Keratinocyte (primary cell): ENCODE measurements around the gene OSBPL10. TPM values are rescaled to one million over a fixed set of nuclear protein-coding genes. Genes with fewer than 3 reads are reported as not detected.

Experiments
- DNase-seq: peaks from one replicate; pipeline ENCODE4 v3.0.0-alpha.2; 2011; ENCODE audit warnings: low read depth, missing footprints, low spot score
- FAIRE-seq: peaks from 2 replicates; lab custom pipeline; 2011; peaks lifted over from hg19 to GRCh38; lab: Jason Lieb, UNC
- H2AFZ ChIP-seq: 2 replicates; pipeline ENCODE4 v1.6.0; 2012; ENCODE audit warnings: low read length, control low read depth, inconsistent platforms; ENCODE audit not compliant: control insufficient read depth
- H3K27ac ChIP-seq: 2 replicates; pipeline ENCODE4 v1.5.1; 2011; ENCODE audit warnings: low read length; ENCODE audit not compliant: control insufficient read depth, insufficient read depth
- H3K27me3 ChIP-seq: 3 replicates; pipeline ENCODE4 v1.6.0; 2011; ENCODE audit warnings: low read length; ENCODE audit not compliant: control insufficient read depth, insufficient read depth; ENCODE audit errors: extremely low read depth
- H3K36me3 ChIP-seq, 2 experiments: 2 replicates in 1 of 2; 3 replicates in 1 of 2; pipeline ENCODE4 v1.5.1; 2011; ENCODE audit warnings: low read length in 2 of 2, mild to moderate bottlenecking in 1 of 2; ENCODE audit not compliant: control insufficient read depth in 2 of 2, insufficient read depth in 2 of 2; ENCODE audit errors: extremely low read depth in 1 of 2
- H3K4me1 ChIP-seq: 3 replicates; pipeline ENCODE4 v1.5.1; 2011; ENCODE audit warnings: low read length; ENCODE audit not compliant: control insufficient read depth, insufficient read depth; ENCODE audit errors: extremely low read depth
- H3K4me2 ChIP-seq: 3 replicates; pipeline ENCODE4 v1.6.0; 2011; ENCODE audit warnings: low read depth, low read length; ENCODE audit not compliant: control insufficient read depth, insufficient read depth; ENCODE audit errors: extremely low read depth
- H3K4me3 ChIP-seq, 3 experiments: fragments of 200-600 bp in 1 of 3; sonication (generic) in 1 of 3; 2 replicates in 2 of 3; 3 replicates in 1 of 3; pipeline ENCODE4 v1.5.1; 2011 to 2016; ENCODE audit warnings: low read length in 3 of 3, mild to moderate bottlenecking in 3 of 3, control low read depth in 2 of 3, inconsistent platforms in 1 of 3, low read depth in 1 of 3, mixed read lengths in 1 of 3, mixed run types in 1 of 3, moderate library complexity in 1 of 3; ENCODE audit not compliant: control insufficient read depth in 2 of 3, insufficient read depth in 2 of 3; ENCODE audit errors: extremely low read depth in 1 of 3
- H3K79me2 ChIP-seq: 2 replicates; pipeline ENCODE4 v1.6.0; 2012; ENCODE audit warnings: low read length; ENCODE audit not compliant: control insufficient read depth, insufficient read depth
- H3K9ac ChIP-seq: 3 replicates; pipeline ENCODE4 v1.6.0; 2011; ENCODE audit warnings: low read length; ENCODE audit not compliant: control insufficient read depth, insufficient read depth; ENCODE audit errors: extremely low read depth
- H3K9me1 ChIP-seq: 3 replicates; pipeline ENCODE4 v1.6.0; 2011; ENCODE audit warnings: low read length; ENCODE audit not compliant: control insufficient read depth, insufficient read depth; ENCODE audit errors: extremely low read depth
- H3K9me3 ChIP-seq: 2 replicates; pipeline ENCODE4 v1.5.1; 2012; ENCODE audit warnings: low read depth, low read length; ENCODE audit not compliant: control insufficient read depth
- H4K20me1 ChIP-seq: 3 replicates; pipeline ENCODE4 v1.6.0; 2011; ENCODE audit warnings: low read length; ENCODE audit not compliant: control insufficient read depth, insufficient read depth; ENCODE audit errors: extremely low read depth
- EZH2 ChIP-seq: IDR thresholded peaks from one replicate; pipeline ENCODE4 v1.6.1; 2012; ENCODE audit warnings: inconsistent platforms, mild to moderate bottlenecking, low read length, moderate library complexity
- dilution Hi-C: fragments of 300-500 bp; cut with MboI; formaldehyde crosslinking; loops from one replicate; pipeline ENCODE4 v1.7.0; 2020; ENCODE audit warnings: low sequenced_read_pairs; ENCODE audit not compliant: extremely low pct_ligation_motif_present
- polyA plus RNA-seq, 5 experiments: library from polyadenylated mRNA; depleted of rRNA in 3 of 5; stranded (reverse) in 3 of 5; stranded (forward) in 1 of 5; unstranded in 1 of 5; fragments of >200 nt; gene quantifications; 1 replicate in 1 of 5; 2 replicates in 3 of 5; 3 replicates in 1 of 5; pipeline versions ENCODE4 v1.2.1 to v1.2.3, GENCODE V29; 2011 to 2012; ENCODE audit warnings: missing spikeins in 2 of 5, low read depth in 1 of 5, low replicate concordance in 1 of 5
- TF ChIP-seq, protein P1 (sequence below), 3 experiments: IDR thresholded peaks in 1 of 3; conservative IDR thresholded peaks in 1 of 3; optimal IDR thresholded peaks in 1 of 3; 2 replicates in 2 of 3; 3 replicates in 1 of 3; pipeline versions ENCODE3 to v1.5.1; 2011; ENCODE audit warnings: low read length in 3 of 3, mild to moderate bottlenecking in 3 of 3, moderate library complexity in 2 of 3, control low read depth in 1 of 3, inconsistent platforms in 1 of 3; ENCODE audit not compliant: insufficient read depth in 2 of 3; ENCODE audit errors: extremely low read depth in 1 of 3

OSBPL10 gene
- polyA plus RNA-seq, 1 donor (not counting 4 experiments of a cell fraction or from before 2014, with no cell fraction given): 50.1 TPM

DNA sequence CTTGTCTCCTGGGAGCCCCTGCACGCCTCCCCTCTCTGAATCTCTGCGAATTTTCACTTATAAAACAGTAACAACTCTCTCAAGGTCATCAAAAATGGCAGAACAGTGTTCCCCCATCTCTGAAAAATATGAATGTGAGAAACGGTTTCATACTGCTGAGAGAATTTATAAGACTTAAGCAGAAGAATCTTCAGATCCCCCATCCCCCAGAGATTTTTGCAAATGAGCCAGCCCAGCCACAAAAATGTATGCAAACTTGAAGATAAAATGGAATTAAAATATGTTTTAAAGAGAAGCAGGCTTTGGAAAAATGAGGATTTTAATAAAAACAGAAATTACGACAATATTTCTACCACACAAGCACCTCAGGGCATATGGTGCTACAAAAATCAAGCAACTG, 275.3 kb downstream of the OSBPL10 start:
- dilution Hi-C loops: no loop called here
- Histone ChIP-seq H3K27me3 (no peaks in the 10 kb centered on the region), H3K9ac (no peak overlapping the region), H3K79me2 (peaks cover 21% of the 10 kb centered on the region), H3K4me1 (peaks cover 11% of the 10 kb centered on the region), H3K27ac (no peak overlapping the region), H3K9me1 (peaks cover 7% of the 10 kb centered on the region), H3K4me2 (no peak overlapping the region), H2AFZ (no peak overlapping the region), H3K4me3 (no peak overlapping the region), H3K9me3 (no peaks in the 10 kb centered on the region), H4K20me1 (peaks cover 13% of the 10 kb centered on the region), H3K36me3 (peaks cover 20 to 32% of the 10 kb centered on the region in 2 experiments)
- no peak for FAIRE-seq
- no peak for TF ChIP-seq EZH2
- TF ChIP-seq, protein P1, sequence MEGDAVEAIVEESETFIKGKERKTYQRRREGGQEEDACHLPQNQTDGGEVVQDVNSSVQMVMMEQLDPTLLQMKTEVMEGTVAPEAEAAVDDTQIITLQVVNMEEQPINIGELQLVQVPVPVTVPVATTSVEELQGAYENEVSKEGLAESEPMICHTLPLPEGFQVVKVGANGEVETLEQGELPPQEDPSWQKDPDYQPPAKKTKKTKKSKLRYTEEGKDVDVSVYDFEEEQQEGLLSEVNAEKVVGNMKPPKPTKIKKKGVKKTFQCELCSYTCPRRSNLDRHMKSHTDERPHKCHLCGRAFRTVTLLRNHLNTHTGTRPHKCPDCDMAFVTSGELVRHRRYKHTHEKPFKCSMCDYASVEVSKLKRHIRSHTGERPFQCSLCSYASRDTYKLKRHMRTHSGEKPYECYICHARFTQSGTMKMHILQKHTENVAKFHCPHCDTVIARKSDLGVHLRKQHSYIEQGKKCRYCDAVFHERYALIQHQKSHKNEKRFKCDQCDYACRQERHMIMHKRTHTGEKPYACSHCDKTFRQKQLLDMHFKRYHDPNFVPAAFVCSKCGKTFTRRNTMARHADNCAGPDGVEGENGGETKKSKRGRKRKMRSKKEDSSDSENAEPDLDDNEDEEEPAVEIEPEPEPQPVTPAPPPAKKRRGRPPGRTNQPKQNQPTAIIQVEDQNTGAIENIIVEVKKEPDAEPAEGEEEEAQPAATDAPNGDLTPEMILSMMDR (optimal IDR thresholded peaks at IDR 0.05 in 1 of 3, IDR thresholded peaks at IDR 0.05 in 1 of 3, conservative IDR thresholded peaks at IDR 0.05 in 1 of 3; ENCODE audit: extremely low read depth in 1 of 3, insufficient read depth in 2 of 3, low read length in 3 of 3): no peak
- DNase-seq: no peak

- H3K79me2 ChIP-seq: peaks cover 18% of the 10 kb centered on the region
- dilution Hi-C loops: no loop called here
- peak overlapping the region; percentile 27 for H3K27ac ChIP-seq
- H3K9me3 ChIP-seq: no peaks in the 10 kb centered on the region
- no peaks in the 10 kb centered on the region for H3K27me3 ChIP-seq
- peak; percentile 13 for FAIRE-seq
- H4K20me1 ChIP-seq: peaks cover 13% of the 10 kb centered on the region
- no peak overlapping the region for H3K4me3 ChIP-seq
- H2AFZ ChIP-seq: no peak overlapping the region
- peaks cover 13% of the 10 kb centered on the region for H3K4me1 ChIP-seq
- no peak overlapping the region for H3K4me2 ChIP-seq
- no peak for DNase-seq
- H3K36me3 ChIP-seq: peaks cover 18 to 32% of the 10 kb centered on the region in 2 experiments
- no peak for TF ChIP-seq EZH2
- TF ChIP-seq, protein P1 (optimal IDR thresholded peaks at IDR 0.05 in 1 of 3, IDR thresholded peaks at IDR 0.05 in 1 of 3, conservative IDR thresholded peaks at IDR 0.05 in 1 of 3; ENCODE audit: extremely low read depth in 1 of 3, insufficient read depth in 2 of 3, low read length in 3 of 3): no peak
- no peak overlapping the region for H3K9ac ChIP-seq
- peaks cover 7% of the 10 kb centered on the region for H3K9me1 ChIP-seq
Measured at GRCh38 chr3:31704591-31705179, 276.4 kb downstream of the OSBPL10 start.
